PC-3 (cell line): ENCODE results near the gene BBS5.

Source experiments
- EZH2 ChIP-seq: fragments of 300-600 bp; sonication (generic); IDR thresholded peaks from one replicate; pipeline ENCODE4 v1.6.1; 2017; ENCODE audit warnings: antibody characterized with exemption, mild to moderate bottlenecking, low read length; ENCODE audit not compliant: unreplicated experiment
- TF ChIP-seq, protein P1 (sequence below): fragments of 300-600 bp; sonication (generic); conservative IDR thresholded peaks from 2 replicates; pipeline ENCODE4 v1.5.1; 2017; ENCODE audit warnings: antibody characterized with exemption, low read depth, mild to moderate bottlenecking, low read length

DNA sequence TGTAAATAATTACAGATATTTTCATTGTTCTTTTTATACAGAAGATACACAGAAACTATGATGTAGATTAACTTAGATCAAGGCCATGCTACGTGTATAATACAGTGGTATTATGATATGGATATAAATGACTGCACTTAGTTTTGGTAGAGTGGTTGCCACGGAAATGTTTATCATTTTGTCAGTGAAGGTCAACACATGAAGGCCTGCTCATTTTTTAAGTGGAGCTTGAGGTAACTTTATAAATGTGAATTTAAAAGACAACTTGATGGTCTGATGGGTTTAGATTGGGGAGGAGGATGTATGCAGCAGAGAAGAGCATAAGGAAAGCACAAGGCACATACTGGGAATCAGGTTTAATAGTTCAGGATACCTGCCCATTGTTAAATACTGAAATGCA is 14.4 kb upstream of the BBS5 start:
- no peak for TF ChIP-seq EZH2
- TF ChIP-seq, protein P1, sequence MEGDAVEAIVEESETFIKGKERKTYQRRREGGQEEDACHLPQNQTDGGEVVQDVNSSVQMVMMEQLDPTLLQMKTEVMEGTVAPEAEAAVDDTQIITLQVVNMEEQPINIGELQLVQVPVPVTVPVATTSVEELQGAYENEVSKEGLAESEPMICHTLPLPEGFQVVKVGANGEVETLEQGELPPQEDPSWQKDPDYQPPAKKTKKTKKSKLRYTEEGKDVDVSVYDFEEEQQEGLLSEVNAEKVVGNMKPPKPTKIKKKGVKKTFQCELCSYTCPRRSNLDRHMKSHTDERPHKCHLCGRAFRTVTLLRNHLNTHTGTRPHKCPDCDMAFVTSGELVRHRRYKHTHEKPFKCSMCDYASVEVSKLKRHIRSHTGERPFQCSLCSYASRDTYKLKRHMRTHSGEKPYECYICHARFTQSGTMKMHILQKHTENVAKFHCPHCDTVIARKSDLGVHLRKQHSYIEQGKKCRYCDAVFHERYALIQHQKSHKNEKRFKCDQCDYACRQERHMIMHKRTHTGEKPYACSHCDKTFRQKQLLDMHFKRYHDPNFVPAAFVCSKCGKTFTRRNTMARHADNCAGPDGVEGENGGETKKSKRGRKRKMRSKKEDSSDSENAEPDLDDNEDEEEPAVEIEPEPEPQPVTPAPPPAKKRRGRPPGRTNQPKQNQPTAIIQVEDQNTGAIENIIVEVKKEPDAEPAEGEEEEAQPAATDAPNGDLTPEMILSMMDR: no peak
